IMR-90 (cell line): ENCODE results near the gene MGAT1. TPM values are rescaled to one million over a fixed set of nuclear protein-coding genes. Genes with fewer than 3 reads are reported as not detected.

Experiments
- ATAC-seq: fragments of 200-7000 bp; cut with Tn5 transposase; 2 replicates; pipeline ENCODE4 v1.9.1; 2020; ENCODE audit warnings: low read depth, mild to moderate bottlenecking, moderate library complexity
- BruUV-seq: library from RNA; stranded (reverse); fragments of 400-500 nt; replicated peaks from 2 replicates; lab custom pipeline; 2021; lab: Mats Ljungman, UMichigan
- CTCF ChIA-PET: fragments of 300-600 bp; formaldehyde crosslinking; extraction: SDS; loops from one replicate; lab custom pipeline; 2021; ENCODE audit warnings: antibody characterized with exemption; lab: Yijun Ruan, JAX
- POLR2A ChIA-PET: fragments of 300-600 bp; sonication (Branson Sonifier 250); formaldehyde crosslinking; loops from one replicate; lab custom pipeline; 2022; ENCODE audit warnings: antibody characterized with exemption; ENCODE audit not compliant: unreplicated experiment; lab: Charles Lee
- DNase-seq: peaks from one replicate; pipeline ENCODE4 v3.0.0; 2013
- H2AFZ ChIP-seq: replicated peaks from 2 replicates; pipeline ENCODE3; 2013; ENCODE audit warnings: low read length, mild to moderate bottlenecking; ENCODE audit not compliant: poor library complexity
- H2AK5ac ChIP-seq: 2 replicates; pipeline ENCODE4 v1.6.1; 2013; ENCODE audit warnings: low read depth, low read length, inconsistent platforms
- H2AK9ac ChIP-seq: replicated peaks from 2 replicates; pipeline ENCODE3; 2013; ENCODE audit warnings: mild to moderate bottlenecking, low read depth, low read length, moderate library complexity; ENCODE audit not compliant: poor library complexity
- H2BK120ac ChIP-seq: 2 replicates; pipeline ENCODE4 v1.6.1; 2013; ENCODE audit warnings: low read depth, low read length, inconsistent platforms
- H2BK15ac ChIP-seq: 3 replicates; pipeline ENCODE4 v1.6.1; 2013; ENCODE audit warnings: low read depth, low read length, inconsistent platforms
- H2BK20ac ChIP-seq: 2 replicates; pipeline ENCODE4 v1.6.1; 2013; ENCODE audit warnings: low read depth, mild to moderate bottlenecking, inconsistent platforms, low read length, moderate library complexity
- H2BK5ac ChIP-seq: 2 replicates; pipeline ENCODE4 v1.6.1; 2013; ENCODE audit warnings: mild to moderate bottlenecking, low read depth, low read length, inconsistent platforms; ENCODE audit not compliant: poor library complexity, severe bottlenecking
- H3K14ac ChIP-seq: replicated peaks from 2 replicates; pipeline ENCODE4 v1.6.1; 2013; ENCODE audit warnings: low read depth, low read length, inconsistent platforms
- H3K18ac ChIP-seq: 2 replicates; pipeline ENCODE4 v1.6.1; 2013; ENCODE audit warnings: low read depth, low read length, control low read depth
- H3K23ac ChIP-seq: 2 replicates; pipeline ENCODE4 v1.6.1; 2013; ENCODE audit warnings: low read depth, low read length, inconsistent platforms
- H3K27ac ChIP-seq: 2 replicates; pipeline ENCODE4 v1.5.1; 2013; ENCODE audit warnings: mild to moderate bottlenecking, control low read depth, low read length; ENCODE audit not compliant: insufficient read depth
- H3K27me3 ChIP-seq: 2 replicates; pipeline ENCODE4 v1.6.1; 2013; ENCODE audit warnings: low read length; ENCODE audit not compliant: control insufficient read depth, insufficient read depth
- H3K36me3 ChIP-seq: 2 replicates; pipeline ENCODE4 v1.6.1; 2013; ENCODE audit warnings: low read length, mixed read lengths; ENCODE audit not compliant: control insufficient read depth, insufficient read depth
- H3K4ac ChIP-seq: 2 replicates; pipeline ENCODE4 v1.6.1; 2013; ENCODE audit warnings: low read depth, low read length, inconsistent platforms
- H3K4me1 ChIP-seq: 2 replicates; pipeline ENCODE4 v1.6.1; 2013; ENCODE audit warnings: low read length, mixed read lengths; ENCODE audit not compliant: control insufficient read depth, insufficient read depth
- H3K4me2 ChIP-seq: 2 replicates; pipeline ENCODE4 v1.6.1; 2013; ENCODE audit warnings: low read depth, mild to moderate bottlenecking, control low read depth, low read length, moderate library complexity
- H3K4me3 ChIP-seq: 2 replicates; pipeline ENCODE4 v1.5.1; 2013; ENCODE audit warnings: low read depth, mild to moderate bottlenecking, control low read depth, low read length, moderate library complexity; ENCODE audit not compliant: insufficient read depth
- H3K56ac ChIP-seq: 2 replicates; pipeline ENCODE4 v1.6.1; 2013; ENCODE audit warnings: low read length, inconsistent platforms; ENCODE audit not compliant: insufficient read depth; ENCODE audit errors: extremely low read depth
- H3K79me1 ChIP-seq, 2 experiments: 2 replicates each; pipeline ENCODE4 v1.6.1; 2013; ENCODE audit warnings: low read length in 2 of 2, inconsistent platforms in 1 of 2, low read depth in 1 of 2
- H3K9ac ChIP-seq: 2 replicates; pipeline ENCODE4 v1.6.1; 2013; ENCODE audit warnings: low read depth, low read length, control low read depth
- H3K9me1 ChIP-seq: 2 replicates; pipeline ENCODE4 v1.6.1; 2013; ENCODE audit warnings: low read length, inconsistent platforms; ENCODE audit not compliant: insufficient read depth
- H3K9me3 ChIP-seq: 2 replicates; pipeline ENCODE4 v1.6.1; 2013; ENCODE audit warnings: low read length; ENCODE audit not compliant: control insufficient read depth, insufficient read depth
- H4K20me1 ChIP-seq: 2 replicates; pipeline ENCODE4 v1.6.1; 2013; ENCODE audit warnings: low read length, inconsistent platforms; ENCODE audit not compliant: insufficient read depth
- H4K5ac ChIP-seq: 2 replicates; pipeline ENCODE4 v1.6.1; 2013; ENCODE audit warnings: mild to moderate bottlenecking, low read depth, low read length, control low read depth
- H4K8ac ChIP-seq, 2 experiments: 2 replicates each; pipeline ENCODE4 v1.6.1; 2013; ENCODE audit warnings: low read depth in 2 of 2, low read length in 2 of 2, control low read depth in 1 of 2, inconsistent platforms in 1 of 2
- H4K91ac ChIP-seq: 2 replicates; pipeline ENCODE4 v1.6.1; 2013; ENCODE audit warnings: low read depth, low read length, inconsistent platforms; ENCODE audit not compliant: insufficient read depth
- POLR2A ChIP-seq: IDR thresholded peaks from 2 replicates; pipeline ENCODE4 v1.6.1; 2012; ENCODE audit warnings: mild to moderate bottlenecking, low read depth, low read length
- WGBS, 2 experiments: methylation state at CpG; one replicate each; pipeline versions ENCODE4 v1.1.5 to v1.1.7; 2013; ENCODE audit warnings: missing lambda C conversion rate in 2 of 2; ENCODE audit not compliant: insufficient read length in 1 of 2; ENCODE audit errors: extremely low coverage in 2 of 2; 5-methylcytosine and 5-hydroxymethylcytosine counted together
- dilution Hi-C: fragments of 300-500 bp; cut with HindIII; formaldehyde crosslinking; loops from one replicate; pipeline ENCODE4 v1.14.3; 2018; ENCODE audit warnings: low sequenced_read_pairs; ENCODE audit not compliant: unreplicated experiment
- in situ Hi-C: fragments of 300-500 bp; cut with MboI; formaldehyde crosslinking; loops from 3 replicates; pipeline ENCODE4 v1.14.3; 2019; ENCODE audit warnings: low sequenced_read_pairs, inconsistent platforms, mixed read lengths
- intact Hi-C: fragments of 100-400 bp; cut with micrococcal nuclease; formaldehyde crosslinking; loops from 2 replicates; pipeline ENCODE4 v1.10.0; 2022
- polyA plus RNA-seq, 3 experiments: library from polyadenylated mRNA; depleted of rRNA; stranded (reverse); fragments of >200 nt; gene quantifications; 2 replicates each; pipeline ENCODE4 v1.2.3, GENCODE V29; 2012; ENCODE audit warnings: low replicate concordance in 1 of 3
- total RNA-seq: library from RNA; depleted of rRNA; stranded (reverse); fragments of >200 nt; gene quantifications from 2 replicates; pipeline ENCODE4 v1.2.3, GENCODE V29; 2012

Gene MGAT1
- total and polyA plus RNA-seq, 2 of the 4 experiments (the other 2 are of a cell fraction): 56.3 to 141 TPM

GRCh38 chr5:180844858-180845257 lies 42.3 kb upstream of the MGAT1 start:
- H2BK5ac ChIP-seq: no peak overlapping the region
- no peak overlapping the region for H2AFZ ChIP-seq
- H3K27me3 ChIP-seq: no peaks in the 10 kb centered on the region
- dilution Hi-C loops (no loop called here), in situ Hi-C loops (no loop called here), intact Hi-C loops (no loop called here)
- no peaks in the 10 kb centered on the region for H4K20me1 ChIP-seq
- H3K9ac ChIP-seq: no peak overlapping the region
- H3K79me1 ChIP-seq: peaks cover 0 to 3% of the 10 kb centered on the region in 2 experiments; a peak in 1 of 4 replicates
- H3K36me3 ChIP-seq: peaks cover 21% of the 10 kb centered on the region
- no peak overlapping the region for H2AK5ac ChIP-seq
- no peaks in the 10 kb centered on the region for H3K4me1 ChIP-seq
- no peak overlapping the region for H3K14ac ChIP-seq
- H3K23ac ChIP-seq: no peak overlapping the region
- no peak overlapping the region for H3K18ac ChIP-seq
- no peak overlapping the region for H2BK20ac ChIP-seq
- WGBS, 2 experiments: no CpG with 5 or more reads among the region's 1 CpG
- no peak overlapping the region for H2BK120ac ChIP-seq
- H3K4me3 ChIP-seq: no peak overlapping the region
- no peak overlapping the region for H3K27ac ChIP-seq
- TF ChIP-seq POLR2A: no peak
- H3K56ac ChIP-seq: no peak overlapping the region
- no peak overlapping the region for H4K5ac ChIP-seq
- BruUV-seq: no TSS peak
- no peak overlapping the region for H4K8ac ChIP-seq
- no peak for ATAC-seq
- no peak overlapping the region for H2BK15ac ChIP-seq
- no peak overlapping the region for H2AK9ac ChIP-seq
- H3K4me2 ChIP-seq: no peak overlapping the region
- H3K4ac ChIP-seq: no peak overlapping the region
- H4K91ac ChIP-seq: no peak overlapping the region
- CTCF ChIA-PET: no interaction called here
- peaks cover 39% of the 10 kb centered on the region for H3K9me3 ChIP-seq
- POLR2A ChIA-PET: no interaction called here
- H3K9me1 ChIP-seq: no peaks in the 10 kb centered on the region
- no peak for DNase-seq
